GM12892 (cell line): ENCODE measurements around the gene KCTD20.

Source experiments
- DNase-seq: peaks from one replicate; pipeline ENCODE4 v3.0.0; 2011; ENCODE audit not compliant: insufficient read length
- FAIRE-seq: peaks from 2 replicates; lab custom pipeline; 2011; peaks lifted over from hg19 to GRCh38; lab: Jason Lieb, UNC
- POLR2A ChIP-seq: IDR thresholded peaks from 2 replicates; pipeline ENCODE4 v1.6.1; 2011; ENCODE audit warnings: low read depth, low read length, control low read depth
- POLR2AphosphoS5 ChIP-seq: IDR thresholded peaks from 2 replicates; pipeline ENCODE4 v1.6.1; 2011; ENCODE audit warnings: low read depth, low read length, control low read depth
- TAF1 ChIP-seq: IDR thresholded peaks from 2 replicates; pipeline ENCODE4 v1.6.1; 2011; ENCODE audit warnings: low read depth, mild to moderate bottlenecking, control low read depth, low read length, borderline replicate concordance

Gene KCTD20

GRCh38 chr6:36533321-36533720 is 90.5 kb downstream of the KCTD20 start:
- no peak for FAIRE-seq
- no peak for TF ChIP-seq TAF1
- TF ChIP-seq POLR2AphosphoS5: no peak
- TF ChIP-seq POLR2A: no peak
- DNase-seq: no peak

DNA sequence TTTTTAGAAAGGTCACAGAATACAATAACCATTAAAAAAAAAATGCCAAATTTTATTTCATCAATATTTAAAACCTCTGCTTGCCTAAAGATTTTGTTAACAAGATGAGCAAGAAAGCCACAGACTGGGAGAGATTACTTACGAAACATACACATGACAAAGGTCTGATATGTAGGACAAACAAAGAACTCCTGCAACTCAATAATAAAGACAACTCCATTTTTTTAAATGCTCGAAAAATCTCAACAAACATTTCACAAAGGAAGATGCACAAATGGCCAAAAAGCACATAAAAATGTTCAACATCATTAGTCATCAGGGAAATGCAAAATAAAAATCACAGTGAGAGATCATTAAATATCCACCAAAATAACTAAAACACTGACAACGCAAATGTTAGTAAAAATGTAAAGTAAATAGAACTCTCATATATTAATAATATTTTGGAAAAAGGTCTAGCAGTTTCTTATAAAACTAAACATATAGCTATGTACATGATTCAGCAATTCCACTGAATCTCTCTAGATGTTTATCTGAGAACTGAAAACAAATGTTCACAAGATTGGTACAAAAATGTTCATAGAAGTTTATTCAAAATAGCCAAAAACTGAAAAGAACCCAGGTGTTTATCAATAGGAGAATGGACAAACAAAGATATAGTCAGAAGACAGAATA is 94.2 kb downstream of the KCTD20 start:
- DNase-seq (no peak), FAIRE-seq (no peak)
- TF ChIP-seq POLR2A (no peak), TAF1 (no peak), POLR2AphosphoS5 (no peak)

DNA sequence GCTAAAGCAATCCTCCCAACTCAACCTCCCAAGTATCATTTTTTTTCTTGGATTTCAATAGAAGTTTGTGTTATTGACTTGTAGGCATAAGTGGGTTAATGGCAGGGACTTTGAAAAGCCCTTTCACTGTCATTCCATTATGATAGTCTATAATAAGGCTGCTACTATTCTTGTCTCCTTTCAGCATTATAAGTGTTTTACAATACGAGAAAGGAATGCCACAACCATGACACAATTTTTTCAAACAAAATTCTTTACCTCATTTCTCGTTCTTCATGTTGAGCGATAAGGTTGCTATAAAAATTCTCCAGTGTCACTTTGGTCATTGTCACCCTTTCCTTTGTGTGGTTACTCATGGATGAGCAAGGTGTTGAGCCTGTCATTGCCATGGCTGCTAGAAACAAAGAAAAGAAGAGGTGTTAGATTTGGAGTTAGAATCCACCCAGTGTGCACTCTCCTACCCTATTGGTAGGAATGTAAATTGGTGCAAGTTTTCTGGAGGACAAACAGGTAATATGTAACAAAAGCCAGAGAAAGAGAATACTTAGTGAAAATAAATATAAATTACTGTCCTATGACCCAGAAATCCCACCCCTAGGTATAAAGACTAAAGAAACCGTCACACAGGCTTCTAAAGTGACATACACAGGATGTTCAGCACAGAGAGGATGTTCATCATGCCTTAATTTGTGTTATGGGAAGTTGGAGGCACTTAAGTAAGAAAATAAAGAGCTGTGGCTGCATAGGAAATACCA is 97.2 kb downstream of the KCTD20 start:
- FAIRE-seq: no peak
- DNase-seq: no peak
- TF ChIP-seq TAF1: no peak
- TF ChIP-seq POLR2A: no peak
- TF ChIP-seq POLR2AphosphoS5: no peak
